ENCODE measurements around the gene NPL. TPM values are rescaled to one million over a fixed set of nuclear protein-coding genes. Genes with fewer than 3 reads are reported as not detected.

NPL gene
- polyA plus RNA-seq, 2 of the 4 experiments (the other 2 are of a cell fraction): 0.80 to 1.0 TPM

DNA sequence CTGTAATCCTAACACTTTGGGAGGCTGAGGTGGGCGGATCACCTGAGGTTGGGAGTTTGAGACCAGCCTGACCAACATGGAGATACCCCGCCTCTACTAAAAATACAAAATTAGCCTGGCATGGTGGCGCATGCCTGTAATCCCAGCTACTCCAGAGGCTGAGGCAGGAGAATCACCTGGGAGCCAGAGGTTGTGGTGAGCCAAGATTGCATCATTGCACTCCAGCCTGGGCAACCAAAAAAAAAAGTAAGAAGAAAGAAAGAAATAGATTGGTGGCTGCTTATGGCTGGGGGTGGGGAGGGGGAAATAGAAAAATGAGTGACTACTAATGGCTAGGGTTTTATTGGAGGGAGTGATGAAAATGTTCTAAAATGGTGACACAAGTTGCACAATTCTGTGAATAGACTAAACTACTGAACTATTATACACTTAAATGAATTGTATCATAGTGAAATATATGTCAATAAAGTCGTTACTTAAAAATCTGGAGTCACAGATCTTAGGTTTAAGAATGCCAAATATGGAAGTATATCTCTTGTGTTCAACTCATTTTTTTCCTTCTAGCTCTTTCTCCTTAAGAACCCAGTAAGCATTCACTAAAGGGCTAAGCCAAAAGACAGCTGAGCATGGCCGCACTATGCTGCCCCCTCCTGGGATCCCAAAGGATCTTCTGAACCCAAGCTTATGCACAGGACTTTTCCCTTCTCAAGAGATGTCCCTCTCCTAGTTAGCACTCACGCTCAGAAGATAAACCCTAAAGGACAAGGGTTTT is 3.2 kb upstream of the NPL start:
- Histone ChIP-seq H3K4me2 (no peak overlapping the region), H3K9me3 (no peaks in the 10 kb centered on the region), H3K27ac (no peak overlapping the region), H3K4me1 (no peaks in the 10 kb centered on the region), H3K4me3 (no peak overlapping the region)
- peak; percentile 47 to 76; a peak in 5 of 6 replicates for ATAC-seq
- TF ChIP-seq, protein P1, sequence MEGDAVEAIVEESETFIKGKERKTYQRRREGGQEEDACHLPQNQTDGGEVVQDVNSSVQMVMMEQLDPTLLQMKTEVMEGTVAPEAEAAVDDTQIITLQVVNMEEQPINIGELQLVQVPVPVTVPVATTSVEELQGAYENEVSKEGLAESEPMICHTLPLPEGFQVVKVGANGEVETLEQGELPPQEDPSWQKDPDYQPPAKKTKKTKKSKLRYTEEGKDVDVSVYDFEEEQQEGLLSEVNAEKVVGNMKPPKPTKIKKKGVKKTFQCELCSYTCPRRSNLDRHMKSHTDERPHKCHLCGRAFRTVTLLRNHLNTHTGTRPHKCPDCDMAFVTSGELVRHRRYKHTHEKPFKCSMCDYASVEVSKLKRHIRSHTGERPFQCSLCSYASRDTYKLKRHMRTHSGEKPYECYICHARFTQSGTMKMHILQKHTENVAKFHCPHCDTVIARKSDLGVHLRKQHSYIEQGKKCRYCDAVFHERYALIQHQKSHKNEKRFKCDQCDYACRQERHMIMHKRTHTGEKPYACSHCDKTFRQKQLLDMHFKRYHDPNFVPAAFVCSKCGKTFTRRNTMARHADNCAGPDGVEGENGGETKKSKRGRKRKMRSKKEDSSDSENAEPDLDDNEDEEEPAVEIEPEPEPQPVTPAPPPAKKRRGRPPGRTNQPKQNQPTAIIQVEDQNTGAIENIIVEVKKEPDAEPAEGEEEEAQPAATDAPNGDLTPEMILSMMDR (IDR thresholded peaks at IDR 0.05): peak; percentile 61
- TF ChIP-seq SMC3 (IDR thresholded peaks at IDR 0.05) (peak; percentile 49), EHF (CRISPR knock-in tag; IDR thresholded peaks at IDR 0.05) (no peak), HOXB5 (CRISPR knock-in tag; IDR thresholded peaks at IDR 0.05) (no peak), RAD21 (conservative IDR thresholded peaks at IDR 0.05 in 1 of 2, IDR thresholded peaks at IDR 0.05 in 1 of 2) (peak; percentile 39 to 58; a peak in 3 of 5 replicates)
- 30% methylated on average over 6 of the region's 6 CpGs for WGBS (ENCODE audit: missing lambda C conversion rate)
- DNase-seq (ENCODE audit: low read depth in 1 of 2, low spot score in 1 of 2): peak; percentile 35 to 78
- POLR2A ChIA-PET: no interaction called here
- FAIRE-seq: no peak
- CTCF ChIA-PET: interaction anchor here (1.1 to 13.8 kb wide), 9 partner anchors 14 to 701 kb away, joined by 3 to 415 read pairs (median 5); partner anchors contain the start of gene RGS16

DNA sequence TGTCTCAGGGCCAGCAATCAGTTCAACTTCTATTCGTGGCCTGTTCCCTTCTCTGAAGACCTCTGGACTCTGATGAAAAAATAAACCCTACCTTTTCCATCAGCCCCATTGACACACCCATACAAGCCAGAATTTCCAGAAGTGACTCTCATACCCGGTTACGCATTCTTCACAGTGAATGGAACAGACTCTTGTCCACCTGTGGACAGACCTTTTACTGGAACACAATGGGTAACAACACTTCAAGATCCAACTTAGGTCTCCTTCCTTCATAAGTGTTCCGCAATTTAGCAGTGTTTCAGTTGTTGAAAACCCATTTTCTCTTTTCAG is 2.6 kb upstream of the NPL start:
- Histone ChIP-seq H3K9me3 (no peaks in the 10 kb centered on the region), H3K4me2 (no peak overlapping the region), H3K27ac (no peak overlapping the region), H3K4me3 (no peak overlapping the region), H3K4me1 (no peaks in the 10 kb centered on the region)
- no peak for DNase-seq (ENCODE audit: low read depth in 1 of 2, low spot score in 1 of 2)
- WGBS (ENCODE audit: missing lambda C conversion rate): 61% methylated on average over 4 of the region's 4 CpGs
- TF ChIP-seq KDM5A (IDR thresholded peaks at IDR 0.05) (no peak), MAFK (IDR thresholded peaks at IDR 0.05; ENCODE audit: partially characterized antibody) (no peak), HEYL (CRISPR knock-in tag; IDR thresholded peaks at IDR 0.05) (no peak), JUN (IDR thresholded peaks at IDR 0.05) (no peak), POLR2A (IDR thresholded peaks at IDR 0.05; ENCODE audit: low read length) (no peak)
- TF ChIP-seq, protein P1 (IDR thresholded peaks at IDR 0.05): peak; percentile 8; the same call in 2 of the 3 replicates
- TF ChIP-seq, protein P2, sequence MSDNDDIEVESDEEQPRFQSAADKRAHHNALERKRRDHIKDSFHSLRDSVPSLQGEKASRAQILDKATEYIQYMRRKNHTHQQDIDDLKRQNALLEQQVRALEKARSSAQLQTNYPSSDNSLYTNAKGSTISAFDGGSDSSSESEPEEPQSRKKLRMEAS (IDR thresholded peaks at IDR 0.05): no peak
- no peak for FAIRE-seq
- ChIA-PET CTCF (interaction anchor here (1.1 to 13.8 kb wide), 7 partner anchors 14 to 702 kb away, joined by 3 to 415 read pairs (median 5); partner anchors contain the start of gene RGS16), POLR2A (no interaction called here)
- ATAC-seq: no peak

DNA sequence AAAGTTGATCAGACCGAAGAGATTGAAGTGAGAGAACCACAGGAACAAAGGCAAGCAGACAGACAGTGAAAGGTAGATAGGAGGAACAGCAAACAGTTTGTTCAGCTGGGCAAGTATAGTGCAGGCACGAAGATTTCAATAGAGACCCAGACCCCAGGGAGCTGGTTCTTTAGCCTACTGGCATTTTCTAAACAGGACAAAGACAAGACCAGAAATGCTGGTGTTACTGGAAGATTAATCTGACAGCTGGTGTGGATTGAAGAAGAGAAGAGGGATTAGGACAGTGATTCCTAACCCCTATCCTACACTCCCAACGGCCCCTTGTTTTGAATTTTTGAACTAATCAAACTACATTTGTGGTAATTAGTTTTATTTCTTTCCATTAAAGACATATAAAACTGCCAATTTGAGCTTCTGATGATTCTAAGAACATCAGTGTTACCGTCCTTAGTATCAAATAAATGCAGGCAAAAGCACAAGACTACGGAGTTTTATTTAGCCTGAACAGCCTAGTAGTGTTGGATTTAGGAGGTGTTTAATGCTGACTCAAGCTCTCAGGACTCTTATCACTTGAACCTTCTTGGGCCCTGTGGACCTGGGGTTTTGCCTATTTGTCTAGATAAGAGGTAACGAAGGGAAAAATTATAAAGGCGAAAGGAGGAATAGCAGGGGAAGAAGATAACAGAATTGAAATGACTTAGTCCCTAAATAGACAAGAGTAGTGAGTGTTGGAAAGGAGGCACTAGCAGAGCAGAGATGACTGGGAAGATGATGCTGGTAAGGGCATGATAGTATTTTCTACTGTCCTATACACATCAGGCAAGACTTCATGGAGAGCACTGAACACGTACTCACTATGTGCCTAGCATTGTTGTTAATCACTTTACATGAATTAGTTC is 2.0 kb downstream of the NPL start:
- no peak for FAIRE-seq
- no peak overlapping the region for H3K27ac ChIP-seq
- ChIA-PET POLR2A (interaction anchor here (0.7 kb wide), 1 partner anchor 49 kb away, joined by 8 read pairs; no protein-coding TSS in a partner anchor), CTCF (interaction anchor here (2.6 to 13.8 kb wide), 2 partner anchors 9 to 194 kb away, joined by 13 to 415 read pairs; partner anchors contain the start of gene RGS16)
- TF ChIP-seq POLR2A (IDR thresholded peaks at IDR 0.05; ENCODE audit: low read length) (no peak), FOSB (CRISPR knock-in tag; IDR thresholded peaks at IDR 0.05) (no peak), CHD4 (IDR thresholded peaks at IDR 0.05; ENCODE audit: borderline replicate concordance) (no peak), KDM1A (IDR thresholded peaks at IDR 0.05; ENCODE audit: low read depth) (no peak), PHF8 (IDR thresholded peaks at IDR 0.05; ENCODE audit: borderline replicate concordance, low read depth) (no peak)
- TF ChIP-seq, protein P2 (IDR thresholded peaks at IDR 0.05): no peak
- no peak overlapping the region for H3K4me3 ChIP-seq
- no peak for DNase-seq (ENCODE audit: low read depth in 1 of 2, low spot score in 1 of 2)
- no peaks in the 10 kb centered on the region for H3K9me3 ChIP-seq
- H3K4me1 ChIP-seq: no peaks in the 10 kb centered on the region
- no peak for ATAC-seq
- WGBS (ENCODE audit: missing lambda C conversion rate): 70% methylated on average over 8 of the region's 8 CpGs
- no peak overlapping the region for H3K4me2 ChIP-seq
